Measurements from ENCODE around the gene ARPC4. TPM values are rescaled to one million over a fixed set of nuclear protein-coding genes. Genes with fewer than 3 reads are reported as not detected.
"Not testable (repeated sequence)": the region's sequence is repeated elsewhere in the genome, so short reads cannot be mapped to it uniquely, and the experiment has no call there.

ARPC4 gene
- polyA plus RNA-seq, 3 donors from 2014 or later, result 378 to 470 (median 428) TPM

DNA sequence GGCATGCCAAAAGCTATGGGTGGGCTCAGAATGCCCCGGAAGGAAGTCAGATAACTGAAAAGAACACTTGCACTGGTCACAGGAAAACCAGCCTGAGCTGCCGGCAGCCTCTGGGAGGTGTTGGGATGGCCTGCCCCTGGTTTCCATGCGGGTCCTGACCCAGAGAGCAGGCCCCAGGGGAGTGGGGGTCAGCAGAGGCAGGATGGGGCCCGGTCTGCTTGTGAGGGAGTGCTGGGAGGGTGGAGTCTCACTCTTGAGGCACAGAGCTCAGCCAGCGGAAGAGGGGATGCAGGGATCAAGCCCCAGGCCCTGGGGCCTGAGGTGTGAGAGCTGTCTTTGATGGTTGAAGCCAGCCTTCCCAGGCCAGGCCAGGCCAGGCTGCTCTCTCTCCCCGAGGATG is 53.3 kb downstream of the ARPC4 start:
- no peaks in the 10 kb centered on the region for H3K9me3 Mint-ChIP-seq
- no peak overlapping the region for H3K4me3 Mint-ChIP-seq
- H3K4me1 Mint-ChIP-seq, result peaks cover 29 to 34% of the 10 kb centered on the region in 2 donors
- H3K27me3 Mint-ChIP-seq (ENCODE audit: low read depth in 3 of 3), result peaks cover 0 to 4% (median 3%) of the 10 kb centered on the region in 3 donors
- peak overlapping the region in 1 of 6 donors; percentile 20 for H3K27ac Mint-ChIP-seq
- no peak for DNase-seq
- H3K36me3 Mint-ChIP-seq, result peaks cover 0 to 13% (median 6%) of the 10 kb centered on the region in 3 donors

DNA sequence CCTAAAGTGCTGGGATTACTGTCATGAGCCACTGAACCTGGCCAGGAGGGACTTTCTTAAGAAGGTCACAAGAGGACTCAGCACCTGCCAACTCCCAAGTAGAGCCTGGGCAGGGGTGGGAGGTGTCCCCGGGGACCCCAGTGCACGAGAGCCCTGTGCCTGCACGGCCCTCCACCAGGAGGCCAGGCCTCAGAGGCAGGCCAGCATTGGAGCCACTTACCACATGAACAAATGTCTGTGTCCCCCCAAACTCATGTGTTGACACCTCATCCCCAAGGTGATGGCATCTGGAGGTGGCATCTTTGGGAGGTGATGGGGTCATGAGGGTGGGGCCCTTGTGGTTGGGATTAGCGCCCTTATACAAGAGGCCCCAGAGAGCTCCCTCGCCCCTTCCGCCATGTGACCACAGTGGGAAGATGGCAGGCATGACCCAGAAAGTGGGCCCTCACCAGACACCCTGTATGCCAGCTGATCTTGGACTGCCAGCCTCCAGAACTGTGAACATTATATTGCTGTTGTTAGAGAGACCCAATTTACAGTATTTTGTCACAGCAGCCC is 54.1 kb downstream of the ARPC4 start:
- no peak overlapping the region for H3K4me3 Mint-ChIP-seq
- H3K4me1 Mint-ChIP-seq, result peaks cover 25 to 30% of the 10 kb centered on the region in 2 donors
- no peak for DNase-seq
- H3K27me3 Mint-ChIP-seq (ENCODE audit: low read depth in 3 of 3), result peaks cover 0 to 4% (median 3%) of the 10 kb centered on the region in 3 donors
- H3K27ac Mint-ChIP-seq, result no peak overlapping the region
- no peaks in the 10 kb centered on the region for H3K9me3 Mint-ChIP-seq
- peaks cover 0 to 6% (median 5%) of the 10 kb centered on the region in 3 donors for H3K36me3 Mint-ChIP-seq

DNA sequence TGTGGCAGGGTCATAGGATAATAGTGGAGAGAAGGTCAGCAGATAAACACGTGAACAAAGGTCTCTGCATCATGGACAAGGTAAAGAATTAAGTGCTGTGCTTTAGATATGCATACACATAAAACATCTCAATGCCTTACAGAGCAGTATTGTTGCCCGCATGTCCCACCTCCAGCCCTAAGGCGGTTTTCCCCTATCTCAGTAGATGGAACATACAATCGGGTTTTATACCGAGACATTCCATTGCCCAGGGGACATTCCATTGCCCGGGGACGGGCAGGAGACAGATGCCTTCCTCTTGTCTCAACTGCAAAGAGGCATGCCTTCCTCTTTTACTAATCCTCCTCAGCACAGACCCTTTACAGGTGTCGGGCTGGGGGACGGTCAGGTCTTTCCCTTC is 55.0 kb downstream of the ARPC4 start:
- peaks cover 19 to 24% of the 10 kb centered on the region in 2 donors for H3K4me1 Mint-ChIP-seq

DNA sequence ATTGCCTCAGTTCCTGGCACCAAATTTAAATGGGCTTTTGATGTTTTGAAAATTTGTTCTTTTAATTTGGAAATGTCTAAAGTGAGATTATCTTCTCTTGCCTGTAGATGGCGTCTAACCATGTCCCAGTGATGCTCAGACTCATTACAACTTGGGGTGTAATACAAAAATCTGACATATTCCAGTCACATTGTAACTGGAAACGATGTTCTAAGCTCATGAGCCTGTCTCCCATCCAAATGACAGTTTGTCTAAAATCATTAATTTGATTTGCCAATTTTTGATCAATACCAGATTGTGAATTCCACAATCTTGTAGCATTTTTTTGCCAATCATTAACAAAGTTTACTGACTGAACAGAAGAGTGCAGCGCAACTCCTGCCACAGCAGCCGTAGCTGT is 56.0 kb downstream of the ARPC4 start:
- H3K36me3 Mint-ChIP-seq; H3K9me3 Mint-ChIP-seq; H3K4me3 Mint-ChIP-seq; H3K27me3 Mint-ChIP-seq (ENCODE audit: low read depth in 3 of 3): not testable (repeated sequence)
- Mint-ChIP-seq H3K27ac (peak overlapping the region in 2 of 6 donors; percentile 44 to 53), H3K4me1 (peaks cover 17 to 24% of the 10 kb centered on the region in 2 donors)
- peak; percentile 34 to 48 (median 43) for DNase-seq

More for the DNA sequence above, 55.0 kb downstream of the ARPC4 start:
- H3K36me3 Mint-ChIP-seq; H3K27ac Mint-ChIP-seq; DNase-seq; H3K9me3 Mint-ChIP-seq; H3K27me3 Mint-ChIP-seq (ENCODE audit: low read depth in 3 of 3); H3K4me3 Mint-ChIP-seq: not testable (repeated sequence)

GRCh38 chr3:9851383-9851782 is 58.5 kb downstream of the ARPC4 start:
- H3K27me3 Mint-ChIP-seq (ENCODE audit: low read depth in 3 of 3); H3K4me3 Mint-ChIP-seq; H3K9me3 Mint-ChIP-seq; DNase-seq; H3K36me3 Mint-ChIP-seq; H3K27ac Mint-ChIP-seq: not testable (repeated sequence)
- peaks cover 25 to 30% of the 10 kb centered on the region in 2 donors for H3K4me1 Mint-ChIP-seq

DNA sequence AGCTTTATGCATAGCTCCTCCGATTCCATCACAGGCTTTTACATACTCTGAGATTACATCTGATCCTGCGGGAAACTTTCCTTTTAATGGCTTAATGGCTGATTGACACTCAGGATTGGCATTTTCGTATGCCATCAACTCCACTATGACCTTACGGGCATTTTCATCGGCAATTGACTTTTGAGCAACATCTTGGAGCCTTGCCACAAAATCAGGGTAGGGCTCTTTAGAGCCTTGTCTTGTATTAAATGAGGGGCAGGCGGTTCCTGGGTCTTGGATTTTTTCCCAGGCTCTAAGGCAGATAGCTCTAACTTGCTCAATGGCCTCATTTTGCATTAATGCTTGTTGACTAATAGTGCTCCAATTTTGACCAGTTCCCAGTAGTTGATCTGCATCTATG is 59.0 kb downstream of the ARPC4 start:
- not testable (repeated sequence) for H3K27me3 Mint-ChIP-seq (ENCODE audit: low read depth in 3 of 3); H3K4me3 Mint-ChIP-seq; H3K9me3 Mint-ChIP-seq; DNase-seq; H3K36me3 Mint-ChIP-seq
- peaks cover 31 to 36% of the 10 kb centered on the region in 2 donors for H3K4me1 Mint-ChIP-seq
- peak overlapping the region in 1 of 6 donors; percentile 45 for H3K27ac Mint-ChIP-seq

DNA sequence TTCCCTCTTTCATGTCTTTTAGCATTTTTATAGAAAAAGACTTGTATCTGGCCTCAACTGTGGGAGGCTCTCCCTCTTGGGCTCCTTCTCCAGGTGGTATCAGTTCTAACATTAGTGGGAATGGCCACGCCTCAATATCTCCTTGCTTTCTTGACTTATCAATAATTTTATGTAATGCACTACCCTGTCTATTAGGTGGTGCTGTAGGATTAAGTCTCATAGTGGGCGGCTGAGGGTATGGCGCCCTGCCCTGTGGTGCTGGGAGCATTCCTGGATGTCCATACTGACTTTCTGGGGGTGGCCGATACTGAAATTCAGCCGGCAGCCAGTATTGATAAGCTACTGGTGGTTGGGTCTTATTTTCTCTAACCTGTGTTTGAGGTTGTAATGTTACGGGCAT is 59.6 kb downstream of the ARPC4 start:
- Mint-ChIP-seq H3K27me3 (ENCODE audit: low read depth in 3 of 3) (peaks cover 0 to 3% (median 2%) of the 10 kb centered on the region in 3 donors), H3K27ac (no peak overlapping the region), H3K36me3 (no peaks in the 10 kb centered on the region), H3K9me3 (no peaks in the 10 kb centered on the region), H3K4me3 (no peak overlapping the region), H3K4me1 (peaks cover 32 to 39% of the 10 kb centered on the region in 2 donors)
- DNase-seq, result no peak

DNA sequence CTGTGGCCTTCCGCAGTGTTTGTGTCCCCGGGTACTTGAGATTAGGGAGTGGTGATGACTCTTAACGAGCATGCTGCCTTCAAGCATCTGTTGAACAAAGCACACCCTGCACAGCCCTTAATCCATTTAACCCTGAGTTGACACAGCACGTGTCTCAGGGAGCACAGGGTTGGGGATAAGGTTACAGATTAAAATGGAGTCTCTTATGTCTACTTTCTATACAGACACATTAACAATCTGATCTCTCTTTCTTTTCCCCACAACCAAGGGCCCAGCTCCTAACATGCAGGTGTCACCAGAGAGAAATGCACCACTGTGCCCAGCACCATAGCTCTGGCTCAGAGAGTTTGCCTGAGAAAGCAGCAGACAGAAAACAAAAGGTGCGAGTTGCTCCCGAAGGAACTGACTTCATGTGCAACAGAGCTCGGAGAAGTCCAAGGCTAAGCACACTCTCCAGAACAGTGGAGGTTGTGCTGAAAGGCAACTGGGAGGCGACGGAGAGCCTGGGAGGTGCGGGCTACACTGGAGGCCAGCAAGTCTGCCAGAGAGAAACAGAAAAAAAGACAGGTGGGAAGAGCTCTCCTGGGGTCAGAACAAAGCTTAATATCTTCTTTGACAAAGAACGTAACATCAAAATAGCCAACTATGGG is 61.5 kb downstream of the ARPC4 start:
- not testable (repeated sequence) for H3K27ac Mint-ChIP-seq; DNase-seq; H3K9me3 Mint-ChIP-seq; H3K27me3 Mint-ChIP-seq (ENCODE audit: low read depth in 3 of 3); H3K36me3 Mint-ChIP-seq
- Mint-ChIP-seq H3K4me1 (peaks cover 48 to 50% of the 10 kb centered on the region in 2 donors), H3K4me3 (peak overlapping the region in 3 of 5 donors; percentile 26 to 46 (median 36))

DNA sequence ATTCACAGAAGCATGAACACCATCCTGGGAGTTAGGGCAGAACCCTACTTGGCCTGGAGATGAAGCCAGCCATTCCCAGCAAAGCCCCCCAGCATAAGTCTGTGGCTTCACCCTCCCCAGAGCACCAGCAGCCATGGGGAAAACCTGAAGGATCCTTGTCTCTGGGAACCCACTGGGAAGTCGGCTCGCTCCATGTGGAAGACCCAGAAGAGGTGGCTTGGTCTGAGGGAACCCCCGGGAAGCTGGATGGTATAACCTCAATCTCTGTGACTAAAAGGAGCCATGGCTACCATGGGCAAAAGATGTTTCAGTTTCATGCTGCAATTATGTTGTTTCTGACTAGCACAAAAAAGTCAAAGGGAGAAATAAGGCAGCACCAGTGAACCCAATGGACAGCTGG is 62.7 kb downstream of the ARPC4 start:
- H3K27ac Mint-ChIP-seq, result peak overlapping the region in 4 of 6 donors; percentile 59 to 77 (median 65)
- DNase-seq, result no peak
- H3K4me1 Mint-ChIP-seq, result peaks cover 56 to 57% of the 10 kb centered on the region in 2 donors
- H3K4me3 Mint-ChIP-seq, result peak overlapping the region in 3 of 5 donors; percentile 36 to 83 (median 73)
- no peaks in the 10 kb centered on the region for H3K9me3 Mint-ChIP-seq
- H3K36me3 Mint-ChIP-seq, result no peaks in the 10 kb centered on the region
- peaks cover 2 to 3% (median 3%) of the 10 kb centered on the region in 3 donors for H3K27me3 Mint-ChIP-seq (ENCODE audit: low read depth in 3 of 3)

Other genes starting within 250 kb of the ARPC4 start
- under 1 TPM in 2 of 3 donors, not detected in 1; 0.06 to 0.21 TPM for gene LHFPL4, start 239.3 kb upstream of the ARPC4 start, polyA plus RNA-seq
- 100 to 1,000 TPM in 1 of 3 donors, 10 to 100 TPM in 2; 59.2 to 118 (median 66.6) TPM for gene MTMR14, start 143.6 kb upstream of the ARPC4 start, polyA plus RNA-seq
- under 1 TPM in 1 of 3 donors, not detected in 2; 0.31 TPM for gene CPNE9, start 89.2 kb upstream of the ARPC4 start, polyA plus RNA-seq
- 10 to 100 TPM; 10.6 to 45.8 (median 11.7) TPM for gene BRPF1, start 61.3 kb upstream of the ARPC4 start, polyA plus RNA-seq
- gene OGG1, start 43.1 kb upstream of the ARPC4 start, polyA plus RNA-seq, result 10 to 100 TPM; 30.3 to 57.3 (median 44.4) TPM
- 10 to 100 TPM; 15.4 to 29.0 (median 19.2) TPM for gene CAMK1, start 23.1 kb upstream of the ARPC4 start, polyA plus RNA-seq
- gene TADA3, start 609 bp upstream of the ARPC4 start, polyA plus RNA-seq, result 100 to 1,000 TPM in 1 of 3 donors, 10 to 100 TPM in 2; 58.1 to 121 (median 73.6) TPM
- gene TTLL3, start 17.2 kb downstream of the ARPC4 start, polyA plus RNA-seq, result 10 to 100 TPM in 1 of 3 donors, 1 to 10 TPM in 2; 4.2 to 10.1 (median 5.0) TPM
- 100 to 1,000 TPM in 2 of 3 donors, 10 to 100 TPM in 1; 94.7 to 153 (median 101) TPM for gene RPUSD3, start 50.9 kb downstream of the ARPC4 start, polyA plus RNA-seq
- gene CIDEC, start 87.2 kb downstream of the ARPC4 start, polyA plus RNA-seq, result not detected
- 10 to 100 TPM; 36.1 to 50.3 (median 37.9) TPM for gene JAGN1, start 97.5 kb downstream of the ARPC4 start, polyA plus RNA-seq
- gene IL17RE, start 109.8 kb downstream of the ARPC4 start, polyA plus RNA-seq, result under 1 TPM in 1 of 3 donors, not detected in 2; 0.14 TPM
- gene IL17RC, start 124.0 kb downstream of the ARPC4 start, polyA plus RNA-seq, result 10 to 100 TPM in 2 of 3 donors, 1 to 10 TPM in 1; 1.7 to 16.5 (median 12.6) TPM
- 10 to 100 TPM; 38.9 to 67.8 (median 51.3) TPM for gene CRELD1, start 140.8 kb downstream of the ARPC4 start, polyA plus RNA-seq
- gene PRRT3, start 159.3 kb downstream of the ARPC4 start, polyA plus RNA-seq, result 1 to 10 TPM in 2 of 3 donors, under 1 TPM in 1; 0.32 to 3.4 (median 1.8) TPM
- 100 to 1,000 TPM in 1 of 3 donors, 10 to 100 TPM in 2; 85.7 to 107 (median 89.0) TPM for gene EMC3, start 193.8 kb downstream of the ARPC4 start, polyA plus RNA-seq
- gene FANCD2, start 233.4 kb downstream of the ARPC4 start, polyA plus RNA-seq, result 1 to 10 TPM; 2.4 to 4.0 (median 2.8) TPM

Data from immature natural killer cell (primary cell).